Measurements from ENCODE around the gene SYT2.
A peak's percentile ranks its signal among the peaks of the same experiment; 100 is the strongest.

Gene SYT2

DNA sequence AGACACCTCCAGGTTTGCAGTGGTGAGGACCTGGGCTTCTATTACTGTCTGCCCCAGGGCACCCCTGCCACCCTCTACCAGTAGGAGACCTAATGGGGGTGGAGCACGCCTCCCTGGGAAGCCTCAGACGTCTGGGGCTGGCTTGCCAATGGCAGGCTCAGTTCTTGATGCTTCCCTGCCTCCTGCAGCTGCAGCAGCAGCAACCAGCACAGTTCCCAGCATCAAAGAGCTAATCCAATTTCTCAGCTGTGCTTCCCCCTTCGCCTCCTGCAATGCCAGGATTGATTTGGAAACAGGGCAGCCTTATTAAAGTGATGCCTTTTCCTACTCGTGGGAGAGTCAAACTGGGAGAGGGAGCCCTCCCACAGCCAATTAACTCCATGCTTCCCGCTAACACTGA, 8.2 kb downstream of the SYT2 start:
- Histone ChIP-seq H2AFZ (ENCODE audit: low read length) (no peak overlapping the region), H2BK12ac (ENCODE audit: low read length) (no peak overlapping the region), H3K4me3 (ENCODE audit: low read length in 2 of 2) (no peak overlapping the region), H4K8ac (ENCODE audit: low read depth, low read length) (no peak overlapping the region), H3K4ac (ENCODE audit: low read length) (no peak overlapping the region), H3K23ac (ENCODE audit: low read depth, low read length, poor library complexity) (no peak overlapping the region), H3K36me3 (replicated peaks in 1 of 2; ENCODE audit: control insufficient read depth in 2 of 2, insufficient read depth in 2 of 2, low read length in 2 of 2) (no peaks in the 10 kb centered on the region), H3K79me1 (ENCODE audit: low read depth, low read length) (peaks cover 1% of the 10 kb centered on the region), H3K9ac (ENCODE audit: low read depth, low read length, poor library complexity) (no peak overlapping the region), H3K27ac (replicated peaks; ENCODE audit: low read length) (no peak overlapping the region), H3K14ac (ENCODE audit: low read length) (peak overlapping the region; percentile 25), H3K9me3 (replicated peaks in 1 of 2; ENCODE audit: control insufficient read depth in 2 of 2, insufficient read depth in 1 of 2, low read depth in 1 of 2, low read length in 2 of 2) (no peaks in the 10 kb centered on the region), H3K18ac (ENCODE audit: low read length) (peak overlapping the region; percentile 15), H2BK120ac (ENCODE audit: low read depth, low read length) (no peak overlapping the region), H2BK15ac (ENCODE audit: low read length) (no peak overlapping the region), H2BK5ac (ENCODE audit: low read length) (no peak overlapping the region), H2AK5ac (ENCODE audit: low read depth, low read length) (no peak overlapping the region), H4K91ac (ENCODE audit: low read depth, low read length, poor library complexity) (no peak overlapping the region), H3K27me3 (ENCODE audit: control insufficient read depth in 3 of 3, insufficient read depth in 3 of 3, low read depth in 1 of 3, low read length in 3 of 3) (peaks cover 0 to 78% (median 0%) of the 10 kb centered on the region in 3 experiments), H3K4me2 (ENCODE audit: insufficient read depth, low read length, poor library complexity, severe bottlenecking) (no peak overlapping the region), H3K4me1 (ENCODE audit: control insufficient read depth in 2 of 2, insufficient read depth in 1 of 2, low read depth in 1 of 2, low read length in 2 of 2) (no peaks in the 10 kb centered on the region)
- no peak for DNase-seq (ENCODE audit: low spot score)
- no CpG with 5 or more reads among the region's 5 CpGs for WGBS, 2 donors (ENCODE audit: extremely low coverage in 2 of 2, insufficient read length in 2 of 2, insufficient replicate concordance in 1 of 2)

DNA sequence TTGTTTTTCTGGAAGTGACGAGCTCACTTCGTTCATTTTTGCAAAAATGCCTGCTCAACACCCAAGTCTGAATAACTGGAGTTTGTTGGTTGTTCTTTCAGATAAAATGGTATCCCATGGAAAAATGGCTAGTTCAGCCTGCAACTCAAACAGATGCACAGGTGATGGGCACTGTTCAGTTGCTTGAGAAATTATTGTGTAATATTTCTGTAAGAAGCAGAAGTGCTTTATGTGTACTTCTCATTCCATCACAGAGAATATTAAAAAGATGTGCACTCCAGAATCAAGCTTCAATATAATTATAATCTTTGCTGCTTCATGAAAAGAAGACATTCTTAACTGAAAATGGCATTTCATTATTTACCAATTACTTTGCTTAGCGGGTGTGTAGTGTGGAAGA, 9.1 kb downstream of the SYT2 start:
- no peak for DNase-seq (ENCODE audit: low spot score)
- WGBS, 2 donors (ENCODE audit: extremely low coverage in 2 of 2, insufficient read length in 2 of 2, insufficient replicate concordance in 1 of 2) = no CpG with 5 or more reads among the region's 3 CpGs
- peaks cover 0 to 77% (median 0%) of the 10 kb centered on the region in 3 experiments for H3K27me3 ChIP-seq (ENCODE audit: control insufficient read depth in 3 of 3, insufficient read depth in 3 of 3, low read depth in 1 of 3, low read length in 3 of 3)

DNA sequence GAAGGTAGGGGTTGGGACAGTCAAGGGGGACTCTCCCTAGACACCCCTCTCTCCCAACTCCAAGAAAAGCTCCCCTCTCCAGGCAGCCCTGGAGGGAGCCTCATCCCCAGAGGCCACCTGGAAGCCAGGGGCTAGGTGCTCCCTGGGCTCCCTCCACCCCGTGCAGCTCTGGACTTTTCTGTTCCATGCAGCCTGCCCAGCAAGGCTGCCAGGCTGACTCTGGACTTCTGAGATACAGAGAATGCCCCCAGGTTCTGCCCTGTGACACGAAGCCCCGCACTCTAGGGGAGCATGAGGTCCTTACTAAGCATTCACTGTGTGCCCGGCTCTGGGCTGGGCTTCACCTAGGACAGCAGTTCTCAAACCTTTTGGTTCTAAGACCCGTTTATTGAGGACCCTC, 10.2 kb downstream of the SYT2 start:
- H3K14ac ChIP-seq (ENCODE audit: low read length) = no peak overlapping the region
- no peak overlapping the region for H3K23ac ChIP-seq (ENCODE audit: low read depth, low read length, poor library complexity)
- H4K8ac ChIP-seq (ENCODE audit: low read depth, low read length) = no peak overlapping the region
- no peak overlapping the region for H3K4me3 ChIP-seq (ENCODE audit: low read length in 2 of 2)
- no peak overlapping the region for H2BK15ac ChIP-seq (ENCODE audit: low read length)
- H2AFZ ChIP-seq (ENCODE audit: low read length) = no peak overlapping the region
- H3K4me2 ChIP-seq (ENCODE audit: insufficient read depth, low read length, poor library complexity, severe bottlenecking) = no peak overlapping the region
- peak overlapping the region; percentile 26 for H3K9ac ChIP-seq (ENCODE audit: low read depth, low read length, poor library complexity)
- no CpG with 5 or more reads among the region's 5 CpGs for WGBS, 2 donors (ENCODE audit: extremely low coverage in 2 of 2, insufficient read length in 2 of 2, insufficient replicate concordance in 1 of 2)
- H3K27me3 ChIP-seq (ENCODE audit: control insufficient read depth in 3 of 3, insufficient read depth in 3 of 3, low read depth in 1 of 3, low read length in 3 of 3) = peaks cover 0 to 72% (median 0%) of the 10 kb centered on the region in 3 experiments
- H3K36me3 ChIP-seq (replicated peaks in 1 of 2; ENCODE audit: control insufficient read depth in 2 of 2, insufficient read depth in 2 of 2, low read length in 2 of 2) = no peaks in the 10 kb centered on the region
- H3K18ac ChIP-seq (ENCODE audit: low read length) = no peak overlapping the region
- DNase-seq (ENCODE audit: low spot score) = no peak
- H3K27ac ChIP-seq (replicated peaks; ENCODE audit: low read length) = no peak overlapping the region
- no peak overlapping the region for H2BK120ac ChIP-seq (ENCODE audit: low read depth, low read length)
- no peak overlapping the region for H4K91ac ChIP-seq (ENCODE audit: low read depth, low read length, poor library complexity)
- H3K79me1 ChIP-seq (ENCODE audit: low read depth, low read length) = peaks cover 1% of the 10 kb centered on the region
- H2BK5ac ChIP-seq (ENCODE audit: low read length) = no peak overlapping the region
- H2AK5ac ChIP-seq (ENCODE audit: low read depth, low read length) = no peak overlapping the region
- H3K4ac ChIP-seq (ENCODE audit: low read length) = peak overlapping the region; percentile 5
- no peaks in the 10 kb centered on the region for H3K4me1 ChIP-seq (ENCODE audit: control insufficient read depth in 2 of 2, insufficient read depth in 1 of 2, low read depth in 1 of 2, low read length in 2 of 2)
- H3K9me3 ChIP-seq (replicated peaks in 1 of 2; ENCODE audit: control insufficient read depth in 2 of 2, insufficient read depth in 1 of 2, low read depth in 1 of 2, low read length in 2 of 2) = no peaks in the 10 kb centered on the region
- H2BK12ac ChIP-seq (ENCODE audit: low read length) = no peak overlapping the region

More for the DNA sequence above, 9.1 kb downstream of the SYT2 start:
- H2BK120ac ChIP-seq (ENCODE audit: low read depth, low read length) = no peak overlapping the region
- H3K4ac ChIP-seq (ENCODE audit: low read length) = no peak overlapping the region
- peaks cover 1% of the 10 kb centered on the region for H3K79me1 ChIP-seq (ENCODE audit: low read depth, low read length)
- H2AK5ac ChIP-seq (ENCODE audit: low read depth, low read length) = no peak overlapping the region
- no peaks in the 10 kb centered on the region for H3K36me3 ChIP-seq (replicated peaks in 1 of 2; ENCODE audit: control insufficient read depth in 2 of 2, insufficient read depth in 2 of 2, low read length in 2 of 2)
- H3K23ac ChIP-seq (ENCODE audit: low read depth, low read length, poor library complexity) = no peak overlapping the region
- no peak overlapping the region for H3K27ac ChIP-seq (replicated peaks; ENCODE audit: low read length)
- no peak overlapping the region for H3K18ac ChIP-seq (ENCODE audit: low read length)
- H3K4me2 ChIP-seq (ENCODE audit: insufficient read depth, low read length, poor library complexity, severe bottlenecking) = no peak overlapping the region
- H3K4me1 ChIP-seq (ENCODE audit: control insufficient read depth in 2 of 2, insufficient read depth in 1 of 2, low read depth in 1 of 2, low read length in 2 of 2) = no peaks in the 10 kb centered on the region
- H2BK15ac ChIP-seq (ENCODE audit: low read length) = no peak overlapping the region
- no peaks in the 10 kb centered on the region for H3K9me3 ChIP-seq (replicated peaks in 1 of 2; ENCODE audit: control insufficient read depth in 2 of 2, insufficient read depth in 1 of 2, low read depth in 1 of 2, low read length in 2 of 2)
- H4K8ac ChIP-seq (ENCODE audit: low read depth, low read length) = no peak overlapping the region
- no peak overlapping the region for H2BK12ac ChIP-seq (ENCODE audit: low read length)
- no peak overlapping the region for H2BK5ac ChIP-seq (ENCODE audit: low read length)
- H4K91ac ChIP-seq (ENCODE audit: low read depth, low read length, poor library complexity) = no peak overlapping the region
- H2AFZ ChIP-seq (ENCODE audit: low read length) = no peak overlapping the region
- H3K14ac ChIP-seq (ENCODE audit: low read length) = no peak overlapping the region
- no peak overlapping the region for H3K4me3 ChIP-seq (ENCODE audit: low read length in 2 of 2)
- no peak overlapping the region for H3K9ac ChIP-seq (ENCODE audit: low read depth, low read length, poor library complexity)

DNA sequence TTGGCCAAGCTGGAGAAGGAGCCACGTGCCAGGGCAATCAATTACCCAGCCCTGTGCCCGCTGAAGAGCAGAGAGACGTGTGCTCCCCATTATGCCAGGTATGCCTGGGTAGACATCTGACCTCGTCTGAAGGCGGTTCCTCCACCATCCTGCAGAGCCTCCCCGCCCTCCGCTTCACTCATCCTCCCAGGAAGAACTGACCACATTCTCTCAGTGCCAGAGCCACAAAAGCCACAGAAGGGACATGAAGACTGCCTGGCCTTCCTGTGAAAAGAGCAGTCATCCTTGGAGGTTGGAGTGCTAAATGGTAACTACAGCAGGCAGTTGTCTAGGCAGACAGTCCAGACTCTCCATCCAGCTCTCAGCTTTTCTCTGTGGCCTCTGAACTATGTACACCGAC, 12.0 kb downstream of the SYT2 start:
- Histone ChIP-seq H3K27ac (replicated peaks; ENCODE audit: low read length) (no peak overlapping the region), H3K27me3 (ENCODE audit: control insufficient read depth in 3 of 3, insufficient read depth in 3 of 3, low read depth in 1 of 3, low read length in 3 of 3) (peaks cover 0 to 57% (median 0%) of the 10 kb centered on the region in 3 experiments)
- no CpG with 5 or more reads among the region's 8 CpGs for whole genome bisulfite sequencing, 2 donors (ENCODE audit: extremely low coverage in 2 of 2, insufficient read length in 2 of 2, insufficient replicate concordance in 1 of 2)

More for the DNA sequence above, 12.0 kb downstream of the SYT2 start:
- H3K4me3 ChIP-seq (ENCODE audit: low read length in 2 of 2) = no peak overlapping the region
- no peak overlapping the region for H2BK120ac ChIP-seq (ENCODE audit: low read depth, low read length)
- H3K18ac ChIP-seq (ENCODE audit: low read length) = no peak overlapping the region
- no peak overlapping the region for H3K9ac ChIP-seq (ENCODE audit: low read depth, low read length, poor library complexity)
- no peak overlapping the region for H3K4ac ChIP-seq (ENCODE audit: low read length)
- H4K91ac ChIP-seq (ENCODE audit: low read depth, low read length, poor library complexity) = no peak overlapping the region
- H2BK5ac ChIP-seq (ENCODE audit: low read length) = no peak overlapping the region
- DNase-seq (ENCODE audit: low spot score) = no peak
- H3K79me1 ChIP-seq (ENCODE audit: low read depth, low read length) = peaks cover 1% of the 10 kb centered on the region
- H2AFZ ChIP-seq (ENCODE audit: low read length) = no peak overlapping the region
- no peak overlapping the region for H2BK12ac ChIP-seq (ENCODE audit: low read length)
- H3K14ac ChIP-seq (ENCODE audit: low read length) = no peak overlapping the region
- no peaks in the 10 kb centered on the region for H3K36me3 ChIP-seq (replicated peaks in 1 of 2; ENCODE audit: control insufficient read depth in 2 of 2, insufficient read depth in 2 of 2, low read length in 2 of 2)
- H3K9me3 ChIP-seq (replicated peaks in 1 of 2; ENCODE audit: control insufficient read depth in 2 of 2, insufficient read depth in 1 of 2, low read depth in 1 of 2, low read length in 2 of 2) = no peaks in the 10 kb centered on the region
- no peak overlapping the region for H2AK5ac ChIP-seq (ENCODE audit: low read depth, low read length)
- no peak overlapping the region for H4K8ac ChIP-seq (ENCODE audit: low read depth, low read length)
- H3K4me2 ChIP-seq (ENCODE audit: insufficient read depth, low read length, poor library complexity, severe bottlenecking) = no peak overlapping the region
- no peak overlapping the region for H3K23ac ChIP-seq (ENCODE audit: low read depth, low read length, poor library complexity)
- no peak overlapping the region for H2BK15ac ChIP-seq (ENCODE audit: low read length)
- no peaks in the 10 kb centered on the region for H3K4me1 ChIP-seq (ENCODE audit: control insufficient read depth in 2 of 2, insufficient read depth in 1 of 2, low read depth in 1 of 2, low read length in 2 of 2)
